ENCODE measurements around the gene SRRM3.

Gene SRRM3

GRCh38 chr7:76193883-76194282 lies 7.8 kb upstream of the SRRM3 start:
- no peak for TF ChIP-seq CTCF (IDR thresholded peaks at IDR 0.05; ENCODE audit: low read depth, low read length, missing control alignments)
- DNase-seq (ENCODE audit: low read depth): no peak
- H3K4me3 ChIP-seq (ENCODE audit: low read depth, low read length): no peak overlapping the region

- no peak for TF ChIP-seq CTCF (IDR thresholded peaks at IDR 0.05; ENCODE audit: low read depth, low read length, missing control alignments)
- DNase-seq (ENCODE audit: low read depth): no peak
- H3K4me3 ChIP-seq (ENCODE audit: low read depth, low read length): no peak overlapping the region
These were observed 4.9 kb upstream of the SRRM3 start for GRCh38 chr7:76196786-76197185.

GRCh38 chr7:76198202-76198601 lies 3.5 kb upstream of the SRRM3 start:
- TF ChIP-seq CTCF (IDR thresholded peaks at IDR 0.05; ENCODE audit: low read depth, low read length, missing control alignments): no peak
- H3K4me3 ChIP-seq (ENCODE audit: low read depth, low read length): no peak overlapping the region
- no peak for DNase-seq (ENCODE audit: low read depth)

- no peak overlapping the region for H3K4me3 ChIP-seq (ENCODE audit: low read depth, low read length)
- TF ChIP-seq CTCF (IDR thresholded peaks at IDR 0.05; ENCODE audit: low read depth, low read length, missing control alignments): no peak
- no peak for DNase-seq (ENCODE audit: low read depth)
These were observed 952 bp downstream of the SRRM3 start for GRCh38 chr7:76202666-76203030.

- H3K4me3 ChIP-seq (ENCODE audit: low read depth, low read length): no peak overlapping the region
- TF ChIP-seq CTCF (IDR thresholded peaks at IDR 0.05; ENCODE audit: low read depth, low read length, missing control alignments): no peak
- no peak for DNase-seq (ENCODE audit: low read depth)
These were observed 2.5 kb downstream of the SRRM3 start for GRCh38 chr7:76204147-76204546.

- H3K4me3 ChIP-seq (ENCODE audit: low read depth, low read length): no peak overlapping the region
- no peak for TF ChIP-seq CTCF (IDR thresholded peaks at IDR 0.05; ENCODE audit: low read depth, low read length, missing control alignments)
- DNase-seq (ENCODE audit: low read depth): no peak
These were observed 4.9 kb downstream of the SRRM3 start for GRCh38 chr7:76206633-76207032.

- TF ChIP-seq CTCF (IDR thresholded peaks at IDR 0.05; ENCODE audit: low read depth, low read length, missing control alignments): no peak
- no peak overlapping the region for H3K4me3 ChIP-seq (ENCODE audit: low read depth, low read length)
- DNase-seq (ENCODE audit: low read depth): no peak
These were observed 7.6 kb downstream of the SRRM3 start for GRCh38 chr7:76209310-76209709.
